ENCODE data around the gene SNU13.
"Not testable (repeated sequence)": the region's sequence is repeated elsewhere in the genome, so short reads cannot be mapped to it uniquely, and the experiment has no call there.

The SNU13 gene

DNA sequence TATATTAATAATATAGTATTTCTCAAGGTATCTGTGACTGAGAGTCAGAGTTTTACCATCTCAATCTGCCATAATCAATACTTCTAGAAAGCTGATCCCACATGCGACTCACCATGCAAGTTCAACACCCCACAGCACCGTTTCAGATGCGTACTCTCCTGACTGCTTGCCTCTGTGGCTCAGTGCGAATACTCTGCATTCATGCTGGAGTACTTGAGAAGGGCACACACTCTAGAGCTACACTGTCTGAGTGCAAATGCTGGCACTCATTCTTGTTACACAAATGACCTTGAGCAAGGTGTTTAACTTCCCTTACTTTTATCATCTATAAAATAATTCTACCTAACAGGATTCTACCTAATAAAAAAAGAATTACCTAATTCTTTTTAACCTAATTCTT lies 12.5 kb downstream of the SNU13 start:
- no peak for DNase-seq

DNA sequence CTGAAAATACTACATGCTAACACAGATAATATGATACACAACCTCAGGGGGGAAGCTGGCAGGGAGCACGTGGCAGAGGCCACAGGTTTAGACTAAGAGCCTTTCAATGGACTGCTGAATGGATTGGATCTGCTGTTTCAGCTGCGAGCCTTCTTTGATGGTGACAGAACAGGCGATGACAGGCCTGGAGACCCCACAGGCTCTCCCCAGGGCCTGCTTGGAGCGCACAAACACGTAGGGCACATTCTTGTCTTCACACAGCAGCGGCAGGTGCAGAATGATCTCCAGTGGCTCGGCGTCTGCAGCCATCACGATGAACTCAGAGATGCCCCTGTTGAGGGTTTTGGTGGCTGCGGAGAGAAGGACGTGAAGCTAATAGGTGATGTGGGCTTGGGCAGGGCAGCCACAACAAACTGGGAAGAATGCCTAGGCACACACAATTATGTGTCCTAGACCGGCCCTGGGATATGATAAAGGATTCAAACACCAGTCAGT lies 13.8 kb downstream of the SNU13 start:
- no peak for DNase-seq

DNA sequence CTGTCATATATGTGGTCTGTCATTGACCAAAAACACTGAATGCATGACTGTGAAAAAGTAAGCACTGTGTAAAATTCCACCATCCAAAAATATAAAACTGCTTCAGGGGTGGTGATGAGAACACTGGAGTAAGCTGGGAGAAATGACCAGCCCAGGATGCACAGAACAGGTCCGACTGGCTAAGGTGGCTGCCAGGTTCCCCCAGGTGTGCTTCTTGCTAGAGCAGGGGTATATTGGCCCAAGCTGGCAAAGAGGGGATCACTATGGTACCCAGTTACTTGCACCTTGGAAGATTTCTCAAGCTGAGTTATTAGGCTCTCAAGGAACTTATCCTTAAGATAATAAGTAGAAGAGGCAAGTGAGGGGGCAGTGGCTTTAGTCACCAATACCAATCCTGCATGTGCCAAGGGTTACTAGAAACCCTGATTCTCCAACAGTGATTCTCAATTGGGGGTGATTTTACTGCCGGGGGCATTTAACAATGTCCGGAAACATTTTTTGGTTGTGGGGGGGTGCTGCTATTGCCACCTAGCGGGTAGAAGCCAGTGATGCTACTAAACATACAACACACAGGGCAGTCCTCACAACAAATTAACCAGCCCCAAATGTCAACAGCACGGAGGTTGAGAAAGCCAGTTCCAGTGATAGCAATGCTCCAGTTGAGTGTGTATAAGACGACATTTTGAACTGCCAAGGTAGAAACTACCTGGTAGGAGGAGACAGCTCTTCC lies 15.7 kb downstream of the SNU13 start:
- no peak for DNase-seq

DNA sequence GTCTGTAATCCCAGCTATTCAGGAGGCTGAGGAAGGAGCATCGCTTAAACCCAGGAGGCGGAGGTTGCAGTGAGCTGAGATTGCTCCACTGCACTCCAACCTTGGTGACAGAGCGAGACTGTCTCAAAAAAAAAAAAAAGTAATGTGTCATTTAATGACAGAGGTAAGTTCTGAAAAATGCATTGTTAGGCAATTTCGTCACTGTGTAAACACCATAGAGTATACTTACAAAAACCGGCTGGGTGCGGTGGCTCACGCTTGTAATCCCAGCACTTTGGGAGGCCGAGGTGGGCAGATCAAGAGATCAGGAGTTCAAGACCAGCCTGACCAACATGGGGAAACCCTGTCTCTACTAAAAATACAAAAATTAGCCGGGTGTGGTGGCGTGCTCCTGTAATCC lies 16.6 kb downstream of the SNU13 start:
- not testable (repeated sequence) for DNase-seq

DNA sequence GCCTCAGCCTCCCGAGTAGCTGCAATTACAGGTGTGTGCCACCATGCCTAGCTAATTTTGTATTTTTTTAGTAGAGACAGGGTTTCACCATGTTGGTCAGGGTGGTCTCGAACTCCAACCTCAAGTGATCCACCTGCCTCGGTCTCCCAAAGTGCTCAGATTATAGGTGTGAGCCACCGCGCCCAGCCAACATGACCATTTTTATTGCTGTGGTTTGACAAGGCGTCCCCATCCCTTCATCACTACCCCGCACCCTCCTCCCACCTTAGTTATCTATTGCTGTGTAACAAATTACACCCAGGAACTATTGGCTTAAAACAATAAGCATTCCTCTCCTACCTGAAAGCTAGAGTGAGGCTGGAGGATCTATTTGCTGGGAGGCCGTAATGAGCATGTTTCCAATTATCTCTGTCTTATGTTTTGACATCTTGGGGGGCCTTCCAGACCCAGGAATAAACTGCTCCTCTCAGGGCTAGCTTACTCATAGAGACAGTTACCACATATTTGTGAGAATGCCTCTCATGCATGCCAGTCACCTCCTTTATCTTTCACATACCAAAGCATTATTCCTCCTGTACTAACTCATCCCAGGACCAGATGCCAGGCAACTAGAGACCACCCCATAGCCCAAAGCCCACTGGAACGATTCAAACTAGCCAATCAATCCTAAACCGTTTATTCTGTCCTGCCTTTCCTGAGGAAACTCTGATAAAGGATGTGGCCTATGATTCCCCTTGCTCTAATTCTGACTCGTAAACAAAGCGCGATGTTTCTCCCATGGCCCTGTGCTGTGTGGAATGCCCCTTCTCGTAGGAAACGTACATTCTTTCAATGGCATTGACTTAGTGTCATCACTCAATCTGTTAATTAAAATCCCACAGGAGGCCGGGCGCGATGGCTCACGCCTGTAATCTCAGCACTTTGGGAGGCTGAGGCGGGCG lies 19.4 kb downstream of the SNU13 start:
- peak; percentile 86 for DNase-seq

DNA sequence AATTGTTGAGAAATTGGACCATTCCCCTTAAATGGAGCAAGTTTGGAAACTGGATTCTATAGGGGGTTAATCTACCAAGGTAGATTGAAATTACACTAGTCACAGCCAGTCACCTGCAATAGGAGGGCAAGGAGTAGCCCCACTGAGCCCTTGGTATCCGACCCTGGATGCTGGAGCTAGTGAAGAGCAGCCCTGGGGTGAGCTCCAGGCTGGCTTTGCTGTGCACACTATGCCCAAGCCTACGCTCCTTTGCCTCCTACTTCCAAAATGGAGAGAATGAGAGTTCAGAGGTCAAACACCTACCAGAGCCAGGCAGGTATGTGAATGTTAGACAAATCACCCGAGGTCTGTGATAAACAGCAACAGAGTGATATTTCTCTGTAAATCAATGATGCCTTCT lies 23.7 kb downstream of the SNU13 start:
- no peak for DNase-seq

DNA sequence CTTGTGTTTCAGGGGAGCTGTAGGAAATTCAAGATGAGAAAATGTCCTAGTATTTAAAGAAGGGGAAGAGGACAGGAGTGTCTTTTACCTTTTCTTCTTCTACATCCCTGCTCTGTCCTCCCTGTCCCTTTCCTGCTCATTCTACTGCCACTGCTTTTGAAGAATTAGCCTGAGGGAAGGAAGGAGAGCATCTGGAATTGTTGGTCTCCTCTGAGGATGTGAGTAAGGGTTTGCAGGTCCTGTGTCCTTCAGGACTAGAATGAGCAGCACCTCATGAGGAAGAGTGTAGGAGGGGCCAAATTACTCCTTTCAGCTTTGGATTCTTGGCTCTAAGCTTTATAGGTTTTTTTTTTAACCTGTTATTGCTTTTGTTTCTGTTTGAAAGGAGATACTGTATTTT lies 24.2 kb downstream of the SNU13 start:
- no peak for DNase-seq

DNA sequence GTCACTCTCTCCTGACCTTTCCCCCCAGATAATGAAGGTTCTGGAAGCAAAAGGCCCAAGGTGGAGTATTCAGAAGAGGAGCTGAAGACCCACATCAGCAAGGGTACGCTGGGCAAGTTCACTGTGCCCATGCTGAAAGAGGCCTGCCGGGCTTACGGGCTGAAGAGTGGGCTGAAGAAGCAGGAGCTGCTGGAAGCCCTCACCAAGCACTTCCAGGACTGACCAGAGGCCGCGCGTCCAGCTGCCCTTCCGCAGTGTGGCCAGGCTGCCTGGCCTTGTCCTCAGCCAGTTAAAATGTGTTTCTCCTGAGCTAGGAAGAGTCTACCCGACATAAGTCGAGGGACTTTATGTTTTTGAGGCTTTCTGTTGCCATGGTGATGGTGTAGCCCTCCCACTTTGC lies 25.1 kb downstream of the SNU13 start:
- DNase-seq: not testable (repeated sequence)

DNA sequence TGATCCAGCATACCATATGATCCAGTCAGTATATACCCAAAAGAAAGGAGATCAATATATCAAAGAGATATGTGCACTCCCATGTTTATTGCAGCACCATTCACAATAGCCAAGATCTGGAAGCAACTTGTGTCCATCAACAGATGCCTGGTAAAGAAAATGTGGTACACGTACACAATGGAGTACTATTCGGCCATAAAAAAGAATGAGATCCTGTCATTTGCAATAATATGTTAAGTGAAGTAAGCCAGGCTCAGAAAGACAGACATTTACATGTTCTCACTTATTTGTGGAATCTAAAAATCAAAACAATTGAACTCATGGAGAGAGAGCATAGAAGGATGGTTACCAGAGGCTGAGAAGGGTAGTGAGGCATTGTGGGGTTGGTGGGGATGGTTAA lies 27.0 kb downstream of the SNU13 start:
- DNase-seq: no peak

DNA sequence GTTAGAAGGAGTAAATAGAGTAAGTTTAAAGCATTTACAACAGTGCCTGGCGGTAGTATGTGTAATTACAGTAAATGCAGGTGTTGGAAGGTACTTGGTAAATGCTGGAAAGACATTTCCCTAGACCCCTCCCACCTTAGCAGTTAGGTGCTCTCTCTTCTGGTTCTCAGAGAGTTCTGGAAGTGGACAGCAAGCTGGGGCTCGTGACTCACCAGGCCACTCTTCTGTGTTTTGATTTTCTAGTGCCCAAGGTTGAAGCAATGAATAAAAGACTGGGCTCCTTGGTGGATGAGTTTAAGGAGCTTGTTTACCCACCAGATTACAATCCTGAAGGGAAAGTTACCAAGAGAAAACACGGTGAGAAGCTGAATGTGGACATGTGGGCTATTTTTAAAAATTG lies 27.6 kb downstream of the SNU13 start:
- no peak for DNase-seq

DNA sequence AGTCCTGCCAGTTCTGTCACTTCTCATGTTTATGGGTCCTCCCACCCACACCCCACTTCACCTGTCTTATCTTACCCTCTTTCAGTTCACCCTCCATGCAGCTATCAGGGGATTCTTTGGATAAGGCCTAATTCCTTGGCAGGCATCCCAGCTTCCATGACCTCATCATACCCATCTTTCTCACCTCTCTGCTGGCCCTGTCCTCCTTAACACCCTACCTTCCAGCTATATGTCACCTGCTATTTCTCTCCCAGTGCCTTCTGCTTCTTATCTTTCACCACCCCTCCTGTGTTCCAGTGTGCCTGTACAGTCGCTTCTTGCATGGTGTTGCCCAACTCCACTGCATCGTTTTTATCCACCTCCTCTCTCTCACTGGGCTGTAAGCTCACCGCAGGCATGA lies 28.3 kb downstream of the SNU13 start:
- DNase-seq: no peak

DNA sequence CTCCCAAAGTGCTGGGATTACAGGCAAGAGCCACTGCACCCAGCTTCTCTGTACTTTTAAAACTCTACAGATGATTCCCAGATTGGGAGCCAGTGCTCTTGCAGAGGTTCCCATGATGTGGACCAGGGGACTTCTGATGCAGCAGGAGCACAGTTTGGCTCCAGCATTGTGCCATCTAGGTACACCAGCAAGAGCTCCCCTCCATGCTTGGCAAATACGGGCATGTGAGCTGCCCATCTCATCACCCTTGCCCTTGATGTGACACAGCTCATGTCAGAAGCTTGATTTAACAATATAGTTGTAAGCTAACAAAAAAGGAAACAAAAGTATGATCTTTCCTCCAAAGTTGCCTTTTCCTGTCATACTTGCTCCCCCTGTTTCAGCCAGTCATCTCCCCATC lies 28.7 kb downstream of the SNU13 start:
- DNase-seq: no peak

DNA sequence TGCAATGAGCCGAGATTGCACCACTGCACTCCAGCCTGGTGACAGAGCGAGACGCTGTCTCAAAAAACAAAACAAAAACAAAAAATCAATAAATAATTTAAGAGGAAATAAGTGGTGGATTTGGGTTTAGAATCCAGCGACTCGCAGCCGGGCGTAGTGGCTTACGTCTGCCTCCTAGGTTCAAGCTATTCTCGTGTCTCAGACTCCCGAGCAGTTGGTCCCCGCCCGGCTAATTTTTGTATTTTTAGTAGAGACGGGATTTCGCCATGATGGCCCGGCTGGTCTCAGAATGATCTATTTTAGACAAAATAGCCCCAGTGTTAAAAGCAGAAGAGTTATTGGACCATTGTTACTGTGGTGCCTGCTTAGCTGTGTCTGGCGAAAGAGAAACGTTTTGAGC lies 29.8 kb downstream of the SNU13 start:
- DNase-seq: no peak

DNA sequence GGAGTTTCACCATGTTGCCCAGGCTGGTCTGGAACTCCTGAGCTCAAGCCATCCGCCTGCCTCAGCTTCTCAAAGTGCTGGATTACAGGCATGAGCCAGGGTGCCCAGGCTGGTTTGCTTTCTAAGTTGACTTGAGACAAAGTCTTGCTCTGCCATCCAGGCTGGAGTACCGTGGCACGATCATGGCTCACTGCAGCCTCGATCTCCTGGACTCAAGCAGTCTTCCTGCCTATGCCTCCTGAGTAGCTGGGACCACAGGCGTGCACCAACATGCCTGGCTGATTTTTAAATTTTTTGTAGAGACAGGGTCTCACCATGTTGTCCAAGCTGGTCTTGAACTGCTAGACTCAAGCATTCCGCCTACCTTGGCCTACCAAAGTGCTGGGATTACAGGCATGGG lies 31.0 kb downstream of the SNU13 start:
- DNase-seq: no peak

DNA sequence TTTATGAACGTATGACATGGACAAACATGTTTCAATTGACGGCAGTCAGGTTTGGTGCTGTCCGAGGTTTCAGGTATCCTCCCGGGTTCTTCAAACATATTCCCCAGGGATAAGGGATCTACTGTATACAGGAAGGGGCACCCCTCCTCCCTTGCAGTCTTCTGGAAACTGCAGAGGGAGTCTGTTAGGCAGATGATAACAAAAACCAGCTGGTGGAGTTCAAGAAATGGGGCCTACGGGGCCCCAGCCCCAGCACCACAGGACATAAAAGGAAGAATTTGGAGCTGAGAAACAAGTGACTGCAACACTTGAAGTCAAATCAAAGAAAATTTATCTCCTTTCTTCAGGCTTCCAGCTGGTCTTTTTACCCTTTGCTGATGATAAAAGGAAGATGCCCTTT lies 32.1 kb downstream of the SNU13 start:
- peak; percentile 17 for DNase-seq

DNA sequence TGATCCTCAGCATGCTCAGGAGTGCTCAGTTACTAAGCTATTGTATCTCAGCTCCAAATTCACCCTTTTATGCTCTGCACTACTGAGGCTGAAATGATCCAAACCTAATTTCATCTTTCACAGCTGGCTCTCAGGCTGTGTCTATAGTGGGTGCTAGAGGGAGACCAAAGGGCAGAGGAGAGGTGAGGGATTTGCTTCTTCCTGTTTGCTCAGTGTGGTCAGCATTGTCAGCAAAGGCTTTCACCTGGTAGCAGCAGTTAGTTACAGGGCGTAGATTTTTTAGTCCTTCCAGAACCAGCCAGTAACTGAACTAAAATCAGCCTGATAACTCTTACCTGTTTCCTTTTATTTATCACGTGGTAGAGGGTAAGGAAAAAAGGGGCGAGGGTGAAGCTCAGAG lies 34.3 kb downstream of the SNU13 start:
- DNase-seq: no peak

DNA sequence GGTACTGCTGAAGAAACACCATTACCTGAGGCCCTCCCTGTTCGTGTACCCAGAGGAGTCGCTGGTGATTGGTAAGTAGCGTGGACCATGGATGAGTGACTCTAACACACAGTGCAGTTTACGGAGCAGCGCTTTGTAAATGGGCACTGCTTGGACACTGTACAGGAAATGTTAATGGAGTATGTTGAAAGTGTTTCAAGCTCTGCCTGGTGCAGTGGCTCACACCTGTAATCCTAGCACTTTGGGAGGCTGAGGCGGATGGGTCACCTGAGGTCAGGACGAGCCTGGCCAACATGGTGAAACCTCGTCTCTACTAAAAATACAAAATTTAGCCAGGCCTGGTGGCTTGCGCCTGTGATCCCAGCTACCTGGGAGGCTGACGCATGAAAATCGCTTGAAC lies 37.8 kb downstream of the SNU13 start:
- no peak for DNase-seq

DNA sequence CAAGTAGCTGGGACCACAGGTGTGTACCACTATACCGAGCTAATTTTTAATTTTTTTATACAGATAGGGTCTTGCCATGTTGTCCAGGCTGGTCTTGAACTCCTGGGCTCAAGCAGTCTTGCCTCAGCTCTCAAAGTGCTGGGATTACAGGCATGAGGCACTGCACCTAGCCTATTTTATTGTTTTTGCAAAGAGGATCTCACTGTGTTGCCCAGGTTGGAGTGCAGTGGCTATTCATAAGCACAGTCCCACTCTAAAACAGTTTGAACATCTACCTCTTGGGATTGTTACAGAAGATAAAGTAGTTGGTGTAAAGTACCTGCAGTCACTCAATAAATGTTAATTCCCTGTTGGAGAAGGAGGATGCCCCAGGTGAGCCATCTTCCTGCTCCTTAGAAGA lies 38.4 kb downstream of the SNU13 start:
- no peak for DNase-seq

DNA sequence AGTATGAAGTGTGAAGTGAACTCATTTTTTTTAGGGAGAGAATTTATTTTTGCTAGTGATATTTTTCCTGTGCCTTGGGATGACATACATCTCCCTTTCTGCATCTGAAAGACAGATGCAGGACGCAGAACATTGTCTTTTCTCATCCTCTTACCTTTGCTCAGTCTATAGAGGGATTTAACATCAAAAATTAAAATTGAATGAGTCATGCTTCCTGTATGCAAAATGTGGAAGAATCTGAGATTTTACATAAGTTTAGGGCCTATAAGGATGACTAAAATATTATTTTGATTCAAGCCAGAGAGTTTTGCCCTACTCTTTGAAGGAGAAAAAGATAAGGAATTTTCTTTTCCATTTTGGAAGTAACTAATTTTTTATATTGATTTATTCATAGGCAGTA lies 40.2 kb downstream of the SNU13 start:
- DNase-seq: peak; percentile 11

DNA sequence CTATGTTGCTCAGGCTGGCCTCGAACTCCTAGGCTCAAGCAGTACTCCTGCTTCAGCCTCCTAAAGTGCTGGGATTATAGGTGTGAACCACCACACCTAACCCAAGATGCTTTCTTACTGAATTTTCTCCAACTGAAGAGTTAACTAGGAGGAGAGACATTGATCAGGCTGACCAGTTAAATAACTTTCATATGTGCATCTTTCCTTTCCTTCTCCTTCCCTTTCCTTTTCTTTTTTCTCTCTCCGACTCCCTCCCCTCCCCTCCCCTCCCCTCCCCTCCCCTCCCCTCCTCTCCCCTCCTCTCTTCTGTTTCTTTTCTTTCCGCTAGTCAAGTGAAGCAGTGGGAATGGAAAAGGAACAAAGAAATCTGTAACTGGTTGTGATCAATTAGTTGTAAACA lies 40.9 kb downstream of the SNU13 start:
- DNase-seq: no peak

DNA sequence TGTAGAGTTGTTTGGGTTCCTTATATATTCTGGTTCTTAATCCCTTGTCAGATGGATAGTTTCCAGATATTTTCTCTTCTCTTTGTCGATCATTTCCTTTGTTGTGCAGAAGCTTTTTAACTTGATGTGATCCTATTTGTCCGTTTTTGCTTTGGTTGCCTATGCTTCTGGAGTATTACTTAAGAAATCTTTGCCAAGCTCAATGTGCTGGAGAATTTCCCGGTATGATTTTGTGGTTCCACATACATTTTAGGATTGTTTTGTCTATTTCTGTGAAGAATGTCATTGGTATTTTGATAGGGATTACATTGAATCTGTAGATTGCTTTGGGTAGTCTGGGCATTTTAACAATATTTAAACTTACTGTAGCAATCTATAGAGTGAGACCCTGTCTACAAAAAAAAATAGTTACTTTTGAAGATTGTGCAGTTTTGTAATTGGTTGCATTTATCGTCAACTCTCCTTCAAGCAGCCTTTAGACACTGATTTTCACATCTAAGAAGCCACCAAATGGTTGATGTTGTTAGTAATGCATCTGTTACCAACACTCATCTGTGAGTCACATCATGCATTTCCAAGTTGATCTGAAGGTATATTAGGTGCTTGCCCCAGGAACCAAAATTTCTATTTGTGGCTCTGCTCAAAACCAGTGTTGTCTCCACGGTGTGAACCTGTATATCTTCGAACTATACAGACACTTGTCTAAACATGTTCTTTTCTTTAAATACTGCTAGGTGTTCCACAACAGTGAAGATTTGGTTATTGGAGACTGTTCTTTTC lies 46.1 kb downstream of the SNU13 start:
- DNase-seq: peak; percentile 51

DNA sequence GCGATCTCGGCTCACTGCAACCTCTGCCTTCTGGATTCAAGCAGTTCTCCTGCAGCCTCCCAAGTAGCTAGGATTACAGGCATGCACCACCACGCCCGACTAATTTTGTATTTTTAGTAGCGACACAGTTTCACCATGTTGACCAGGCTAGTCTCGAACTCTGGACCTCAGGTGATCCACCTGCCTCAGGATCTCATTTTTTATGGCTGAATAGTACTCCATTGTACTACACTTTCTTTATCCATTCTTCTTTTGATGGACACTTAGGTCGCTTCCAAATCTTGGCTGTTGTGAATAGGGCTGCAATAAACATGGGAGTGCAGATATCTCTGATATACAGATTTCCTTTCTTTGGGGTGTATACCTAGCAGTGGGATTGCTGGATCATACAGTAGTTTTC lies 46.8 kb downstream of the SNU13 start:
- DNase-seq: no peak

DNA sequence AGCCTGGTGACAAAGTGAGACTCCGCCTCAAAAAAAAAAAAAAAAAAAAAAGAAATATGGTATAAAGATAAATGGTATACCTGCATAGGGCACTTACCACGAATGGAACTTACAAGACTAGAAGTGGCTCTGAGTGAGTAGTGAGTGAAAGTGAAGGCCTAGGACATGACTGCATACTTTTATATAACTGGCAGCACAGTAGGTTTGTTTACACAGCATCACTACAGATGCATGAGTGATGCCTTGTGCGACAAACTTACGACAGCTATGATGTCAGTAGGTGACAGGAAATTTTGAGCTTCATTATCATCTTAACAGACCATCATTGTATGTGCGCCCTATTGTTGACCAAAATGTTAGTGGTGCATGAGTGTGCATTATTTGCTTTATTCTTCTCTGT lies 49.9 kb downstream of the SNU13 start:
- no peak for DNase-seq

Data from fibroblast of upper back skin (primary cell).